ACC112 (cell line): ENCODE measurements around the gene SP1.
"Not testable (repeated sequence)": the region's sequence is repeated elsewhere in the genome, so short reads cannot be mapped to it uniquely, and the experiment has no call there.

ENCODE experiments used
- H2AFZ ChIP-seq: fragments of 200-600 bp; sonication (generic); one replicate; pipeline ENCODE4 v1.6.0; 2017; ENCODE audit warnings: antibody characterized with exemption, low read length; ENCODE audit not compliant: unreplicated experiment
- H3K27ac ChIP-seq: fragments of 200-600 bp; sonication (generic); 2 replicates; pipeline ENCODE4 v1.5.1; 2014; ENCODE audit warnings: low read depth, mild to moderate bottlenecking, antibody characterized with exemption, low read length, moderate library complexity
- H3K27me3 ChIP-seq: fragments of 200-600 bp; sonication (generic); 2 replicates; pipeline ENCODE4 v1.6.1; 2014; ENCODE audit warnings: mild to moderate bottlenecking, antibody characterized with exemption, low read length, moderate library complexity, mixed read lengths; ENCODE audit not compliant: insufficient read depth
- H3K36me3 ChIP-seq: fragments of 200-600 bp; sonication (generic); 2 replicates; pipeline ENCODE4 v1.6.1; 2016; ENCODE audit warnings: mild to moderate bottlenecking, antibody characterized with exemption, low read length, moderate library complexity, mixed read lengths; ENCODE audit not compliant: insufficient read depth
- H3K4me1 ChIP-seq: fragments of 200-600 bp; sonication (generic); one replicate; pipeline ENCODE4 v1.6.1; 2016; ENCODE audit warnings: low read length, mixed read lengths; ENCODE audit not compliant: insufficient read depth, unreplicated experiment, control insufficient read depth
- H3K4me3 ChIP-seq: fragments of 200-600 bp; sonication (generic); 2 replicates; pipeline ENCODE4 v1.5.1; 2014; ENCODE audit warnings: mild to moderate bottlenecking, low read depth, low read length
- H3K79me2 ChIP-seq: fragments of 200-600 bp; sonication (generic); one replicate; pipeline ENCODE4 v1.6.0; 2016; ENCODE audit warnings: low read length; ENCODE audit not compliant: control insufficient read depth, unreplicated experiment, insufficient read depth

Gene SP1

DNA sequence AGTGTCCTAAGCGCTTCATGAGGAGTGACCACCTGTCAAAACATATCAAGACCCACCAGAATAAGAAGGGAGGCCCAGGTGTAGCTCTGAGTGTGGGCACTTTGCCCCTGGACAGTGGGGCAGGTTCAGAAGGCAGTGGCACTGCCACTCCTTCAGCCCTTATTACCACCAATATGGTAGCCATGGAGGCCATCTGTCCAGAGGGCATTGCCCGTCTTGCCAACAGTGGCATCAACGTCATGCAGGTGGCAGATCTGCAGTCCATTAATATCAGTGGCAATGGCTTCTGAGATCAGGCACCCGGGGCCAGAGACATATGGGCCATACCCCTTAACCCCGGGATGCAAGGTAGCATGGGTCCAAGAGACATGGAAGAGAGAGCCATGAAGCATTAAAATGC, 31.0 kb downstream of the SP1 start:
- H3K27me3 ChIP-seq, result no peaks in the 10 kb centered on the region
- H3K36me3 ChIP-seq, result peaks cover 15% of the 10 kb centered on the region
- peaks cover 34% of the 10 kb centered on the region for H3K4me1 ChIP-seq
- H3K79me2 ChIP-seq, result no peaks in the 10 kb centered on the region
- no peak overlapping the region for H3K27ac ChIP-seq
- H2AFZ ChIP-seq, result no peak overlapping the region
- no peak overlapping the region for H3K4me3 ChIP-seq

DNA sequence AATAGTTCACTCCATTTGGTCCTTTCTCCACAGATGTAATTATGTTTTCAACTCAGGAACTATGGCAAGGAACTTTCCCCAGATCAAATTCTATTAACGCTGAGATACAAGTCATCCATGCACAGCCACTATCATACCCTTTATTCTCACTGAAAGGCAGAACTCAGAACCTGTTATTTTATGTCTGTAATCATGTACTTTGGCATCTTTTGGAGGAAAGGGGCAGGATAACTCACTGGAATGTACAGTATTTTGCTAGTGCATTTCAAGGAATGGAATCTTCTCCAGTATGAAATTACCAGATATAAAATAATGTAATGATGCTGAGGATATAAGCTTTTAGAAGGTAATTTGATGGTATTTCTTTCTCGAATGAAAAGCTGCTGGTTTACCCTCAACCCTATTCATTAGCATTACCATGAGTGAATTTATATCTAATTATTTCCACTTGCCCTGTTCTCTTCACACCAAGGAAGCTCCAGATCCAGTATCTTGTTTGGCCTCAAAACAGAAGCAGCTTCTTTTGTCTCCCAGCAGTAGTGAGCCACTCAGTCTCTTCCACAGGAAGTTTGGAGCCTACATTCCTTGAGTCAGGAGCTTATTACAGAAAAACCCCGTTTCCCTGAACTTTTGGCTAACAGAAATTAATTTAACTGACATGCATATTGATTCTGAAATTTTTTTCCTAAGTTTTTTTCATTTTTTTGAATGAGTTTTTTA, 33.7 kb downstream of the SP1 start:
- H3K27ac ChIP-seq, result no peak overlapping the region
- no peak overlapping the region for H3K4me3 ChIP-seq
- H3K4me1 ChIP-seq, result peaks cover 34% of the 10 kb centered on the region
- H2AFZ ChIP-seq, result no peak overlapping the region
- H3K36me3 ChIP-seq, result peaks cover 11% of the 10 kb centered on the region
- no peaks in the 10 kb centered on the region for H3K79me2 ChIP-seq
- no peaks in the 10 kb centered on the region for H3K27me3 ChIP-seq

DNA sequence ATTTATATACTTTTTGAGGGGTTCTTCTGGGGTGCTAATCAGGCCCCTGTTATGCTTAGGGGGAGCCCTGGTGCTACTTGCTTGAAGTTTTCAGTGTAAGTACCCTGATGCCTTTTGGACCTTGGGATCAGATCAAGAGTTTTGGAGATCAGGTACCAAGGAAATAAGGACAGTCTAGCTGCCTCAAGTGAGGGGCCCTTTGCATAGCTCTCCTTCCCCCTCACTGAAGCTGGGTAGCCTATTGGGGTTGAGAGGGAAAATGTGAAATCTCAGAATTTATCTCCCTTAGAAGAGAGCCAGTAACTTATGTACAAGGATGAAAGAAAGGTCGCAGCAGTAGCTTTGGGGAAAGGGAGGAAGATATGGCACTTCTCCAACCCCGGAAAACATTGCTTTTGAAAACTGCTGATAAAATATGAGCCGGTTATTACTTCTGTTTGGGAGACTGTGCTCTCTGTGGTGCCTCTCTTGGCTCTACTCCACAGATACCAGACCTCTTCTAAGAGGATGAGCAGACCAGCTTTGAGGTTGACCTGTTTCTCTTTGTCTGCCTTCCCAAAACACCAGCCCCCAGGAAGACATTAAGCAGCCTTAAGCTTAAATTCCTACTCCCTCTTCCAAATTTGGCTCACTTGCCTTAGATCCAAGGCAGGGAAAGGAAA, 34.9 kb downstream of the SP1 start:
- H3K27ac ChIP-seq, result no peak overlapping the region
- no peak overlapping the region for H3K4me3 ChIP-seq
- no peak overlapping the region for H2AFZ ChIP-seq
- no peaks in the 10 kb centered on the region for H3K27me3 ChIP-seq
- H3K36me3 ChIP-seq, result peaks cover 7% of the 10 kb centered on the region
- no peaks in the 10 kb centered on the region for H3K79me2 ChIP-seq
- peaks cover 34% of the 10 kb centered on the region for H3K4me1 ChIP-seq

GRCh38 chr12:53415752-53416389, 35.9 kb downstream of the SP1 start:
- H2AFZ ChIP-seq, H3K79me2 ChIP-seq, H3K27ac ChIP-seq, H3K4me3 ChIP-seq, H3K27me3 ChIP-seq, H3K36me3 ChIP-seq: not testable (repeated sequence)
- H3K4me1 ChIP-seq, result peaks cover 34% of the 10 kb centered on the region

- H3K27ac ChIP-seq, H3K36me3 ChIP-seq, H3K27me3 ChIP-seq, H3K79me2 ChIP-seq, H2AFZ ChIP-seq, H3K4me3 ChIP-seq: not testable (repeated sequence)
- peaks cover 27% of the 10 kb centered on the region for H3K4me1 ChIP-seq
Observed at GRCh38 chr12:53417291-53417816, 37.4 kb downstream of the SP1 start.

GRCh38 chr12:53418221-53418620, 38.2 kb downstream of the SP1 start:
- no peak overlapping the region for H3K27ac ChIP-seq

GRCh38 chr12:53419756-53420155, 39.8 kb downstream of the SP1 start:
- Histone ChIP-seq H3K79me2 (no peaks in the 10 kb centered on the region), H3K36me3 (no peaks in the 10 kb centered on the region), H3K27me3 (no peaks in the 10 kb centered on the region), H3K4me1 (peaks cover 11% of the 10 kb centered on the region), H3K4me3 (no peak overlapping the region), H3K27ac (no peak overlapping the region), H2AFZ (no peak overlapping the region)

More at GRCh38 chr12:53418221-53418620, 38.2 kb downstream of the SP1 start:
- peaks cover 20% of the 10 kb centered on the region for H3K4me1 ChIP-seq
- H3K4me3 ChIP-seq, result no peak overlapping the region
- no peak overlapping the region for H2AFZ ChIP-seq
- H3K36me3 ChIP-seq, result no peaks in the 10 kb centered on the region
- H3K79me2 ChIP-seq, result no peaks in the 10 kb centered on the region
- no peaks in the 10 kb centered on the region for H3K27me3 ChIP-seq

GRCh38 chr12:53422247-53422646, 42.3 kb downstream of the SP1 start:
- H3K27me3 ChIP-seq, H3K27ac ChIP-seq, H3K79me2 ChIP-seq, H2AFZ ChIP-seq, H3K4me3 ChIP-seq, H3K36me3 ChIP-seq, H3K4me1 ChIP-seq: not testable (repeated sequence)

- no peaks in the 10 kb centered on the region for H3K36me3 ChIP-seq
- no peak within 1 kb of the TSS for H3K27ac ChIP-seq
- no peak within 1 kb of the TSS for H2AFZ ChIP-seq
- H3K27me3 ChIP-seq, result no peaks in the 10 kb centered on the region
- no peaks in the 10 kb centered on the region for H3K79me2 ChIP-seq
- H3K4me1 ChIP-seq, result peaks cover 9% of the 10 kb centered on the region
- no peak within 1 kb of the TSS for H3K4me3 ChIP-seq
Observed at GRCh38 chr12:53423597-53423996, 43.6 kb downstream of the SP1 start, which contains the start of gene AMHR2. TSS of gene AMHR2 (plus strand) at chr12:53423855. CDS start at chr12:53423935, 80 bp downstream.

DNA sequence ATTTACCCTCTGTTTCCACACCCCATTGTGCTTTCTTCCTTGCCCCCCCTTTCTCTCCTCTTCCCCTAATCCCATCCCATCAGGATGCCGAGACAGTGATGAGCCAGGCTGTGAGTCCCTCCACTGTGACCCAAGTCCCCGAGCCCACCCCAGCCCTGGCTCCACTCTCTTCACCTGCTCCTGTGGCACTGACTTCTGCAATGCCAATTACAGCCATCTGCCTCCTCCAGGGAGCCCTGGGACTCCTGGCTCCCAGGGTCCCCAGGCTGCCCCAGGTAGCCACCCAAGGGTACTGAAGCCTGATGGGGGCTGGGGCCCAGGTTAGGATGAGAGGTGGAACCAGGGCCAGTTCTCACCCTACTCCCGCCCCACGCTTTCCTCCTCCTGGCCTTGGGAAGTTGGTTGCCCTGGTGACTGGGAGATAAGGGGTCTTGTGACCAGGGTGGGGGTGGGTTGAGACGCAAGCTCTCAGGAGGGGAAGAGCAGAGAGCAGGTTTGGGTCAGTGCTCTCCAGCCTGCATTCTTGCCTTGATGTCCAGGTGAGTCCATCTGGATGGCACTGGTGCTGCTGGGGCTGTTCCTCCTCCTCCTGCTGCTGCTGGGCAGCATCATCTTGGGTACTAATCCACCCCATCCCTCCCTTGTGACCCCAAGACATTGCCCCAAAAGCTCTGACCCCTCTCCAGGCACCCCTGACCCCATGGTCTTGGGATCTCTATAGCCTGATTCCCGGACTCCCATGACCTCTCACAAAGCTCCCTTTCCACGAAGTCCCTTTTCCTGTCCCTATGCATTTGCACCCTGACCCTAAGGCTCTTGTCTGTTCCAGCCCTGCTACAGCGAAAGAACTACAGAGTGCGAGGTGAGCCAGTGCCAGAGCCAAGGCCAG, 44.9 kb downstream of the SP1 start:
- no peaks in the 10 kb centered on the region for H3K79me2 ChIP-seq
- peaks cover 11% of the 10 kb centered on the region for H3K4me1 ChIP-seq
- no peaks in the 10 kb centered on the region for H3K36me3 ChIP-seq
- H3K4me3 ChIP-seq, result no peak overlapping the region
- H3K27me3 ChIP-seq, result no peaks in the 10 kb centered on the region
- H2AFZ ChIP-seq, result no peak overlapping the region
- no peak overlapping the region for H3K27ac ChIP-seq
